ENCODE measurements around the gene PPP2R5D.
A peak's percentile ranks its signal among the peaks of the same experiment; 100 is the strongest.

The PPP2R5D gene

DNA sequence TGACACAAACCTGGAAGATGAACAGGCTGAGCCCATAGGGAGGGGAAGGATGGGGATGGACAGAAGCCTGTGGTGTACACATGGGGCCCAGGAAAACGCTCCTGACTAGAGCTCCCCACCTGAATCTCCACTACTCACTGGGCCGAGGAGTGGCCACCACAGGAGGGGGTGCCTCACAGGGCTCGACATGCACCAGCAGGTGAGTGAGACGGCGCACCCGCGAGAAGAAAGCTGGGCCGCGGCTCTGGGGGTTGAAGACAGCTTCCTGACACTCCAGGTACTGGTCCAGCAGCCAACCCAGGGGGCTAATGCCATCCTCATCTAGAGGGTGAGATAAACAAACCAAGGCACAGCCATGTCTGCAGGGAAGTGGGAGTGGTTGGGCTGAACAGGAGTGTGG lies 58.9 kb downstream of the PPP2R5D start:
- Histone ChIP-seq H3K4me1 (ENCODE audit: control insufficient read depth in 2 of 2, insufficient read depth in 1 of 2, low read depth in 1 of 2, low read length in 2 of 2) (no peaks in the 10 kb centered on the region), H3K79me1 (ENCODE audit: low read depth, low read length) (no peaks in the 10 kb centered on the region), H3K23ac (ENCODE audit: low read depth, low read length, poor library complexity) (no peak overlapping the region), H3K9me3 (replicated peaks in 1 of 2; ENCODE audit: control insufficient read depth in 2 of 2, insufficient read depth in 1 of 2, low read depth in 1 of 2, low read length in 2 of 2) (peaks cover 0 to 5% of the 10 kb centered on the region in 2 donors), H3K14ac (ENCODE audit: low read length) (no peak overlapping the region), H3K18ac (ENCODE audit: low read length) (peak overlapping the region; percentile 24), H3K4me2 (ENCODE audit: insufficient read depth, low read length, poor library complexity, severe bottlenecking) (no peak overlapping the region), H3K27me3 (ENCODE audit: control insufficient read depth in 3 of 3, insufficient read depth in 3 of 3, low read depth in 1 of 3, low read length in 3 of 3) (no peaks in the 10 kb centered on the region), H2BK15ac (ENCODE audit: low read length) (no peak overlapping the region), H4K91ac (ENCODE audit: low read depth, low read length, poor library complexity) (no peak overlapping the region), H2BK120ac (ENCODE audit: low read depth, low read length) (no peak overlapping the region), H3K9ac (ENCODE audit: low read depth, low read length, poor library complexity) (no peak overlapping the region), H2BK12ac (ENCODE audit: low read length) (no peak overlapping the region), H3K36me3 (replicated peaks in 1 of 2; ENCODE audit: control insufficient read depth in 2 of 2, insufficient read depth in 2 of 2, low read length in 2 of 2) (peaks cover 61 to 89% of the 10 kb centered on the region in 2 donors), H2BK5ac (ENCODE audit: low read length) (no peak overlapping the region), H2AK5ac (ENCODE audit: low read depth, low read length) (no peak overlapping the region), H3K4me3 (ENCODE audit: low read length in 2 of 2) (no peak overlapping the region), H3K27ac (replicated peaks; ENCODE audit: low read length) (no peak overlapping the region), H4K8ac (ENCODE audit: low read depth, low read length) (no peak overlapping the region), H2AFZ (ENCODE audit: low read length) (no peak overlapping the region), H3K4ac (ENCODE audit: low read length) (no peak overlapping the region)
- no peak for DNase-seq (ENCODE audit: low spot score)
- no CpG with 5 or more reads among the region's 9 CpGs for WGBS, 2 donors (ENCODE audit: extremely low coverage in 2 of 2, insufficient read length in 2 of 2, insufficient replicate concordance in 1 of 2)

DNA sequence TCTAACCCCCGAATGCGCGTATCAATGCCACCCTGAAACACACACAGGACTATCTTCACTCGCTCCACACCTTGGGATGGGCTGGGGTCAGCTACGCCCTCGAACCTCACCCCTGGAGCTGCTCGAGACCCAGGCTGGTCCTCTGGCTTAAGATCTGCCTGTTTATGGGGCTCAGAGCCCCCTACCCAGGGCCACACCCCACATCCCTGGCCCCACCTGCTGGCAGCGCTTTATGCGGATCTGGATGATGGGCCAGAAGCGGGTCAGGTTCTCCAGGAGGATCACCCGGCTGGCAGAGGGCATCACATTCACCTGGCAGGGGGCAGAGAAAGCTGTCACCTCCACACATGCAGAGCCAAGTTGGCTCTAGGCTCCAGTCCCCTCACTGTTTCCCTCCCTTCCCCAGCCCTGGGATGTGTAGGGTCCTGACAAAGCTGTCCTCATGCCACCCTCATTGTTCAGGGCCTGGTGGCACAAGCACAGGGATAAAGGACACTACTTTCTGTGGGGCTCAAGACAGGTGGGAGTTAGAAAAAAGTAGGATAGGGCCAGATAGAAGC lies 61.1 kb downstream of the PPP2R5D start:
- Histone ChIP-seq H3K4me1 (ENCODE audit: control insufficient read depth in 2 of 2, insufficient read depth in 1 of 2, low read depth in 1 of 2, low read length in 2 of 2) (no peaks in the 10 kb centered on the region), H4K91ac (ENCODE audit: low read depth, low read length, poor library complexity) (no peak overlapping the region), H3K36me3 (replicated peaks in 1 of 2; ENCODE audit: control insufficient read depth in 2 of 2, insufficient read depth in 2 of 2, low read length in 2 of 2) (peaks cover 57 to 88% of the 10 kb centered on the region in 2 donors), H2AK5ac (ENCODE audit: low read depth, low read length) (no peak overlapping the region), H3K23ac (ENCODE audit: low read depth, low read length, poor library complexity) (no peak overlapping the region), H2BK15ac (ENCODE audit: low read length) (no peak overlapping the region), H3K9me3 (replicated peaks in 1 of 2; ENCODE audit: control insufficient read depth in 2 of 2, insufficient read depth in 1 of 2, low read depth in 1 of 2, low read length in 2 of 2) (peaks cover 0 to 5% of the 10 kb centered on the region in 2 donors), H3K9ac (ENCODE audit: low read depth, low read length, poor library complexity) (no peak overlapping the region), H3K79me1 (ENCODE audit: low read depth, low read length) (no peaks in the 10 kb centered on the region), H3K14ac (ENCODE audit: low read length) (no peak overlapping the region), H3K4ac (ENCODE audit: low read length) (no peak overlapping the region), H3K4me2 (ENCODE audit: insufficient read depth, low read length, poor library complexity, severe bottlenecking) (no peak overlapping the region), H4K8ac (ENCODE audit: low read depth, low read length) (no peak overlapping the region), H3K27ac (replicated peaks; ENCODE audit: low read length) (no peak overlapping the region), H3K27me3 (ENCODE audit: control insufficient read depth in 3 of 3, insufficient read depth in 3 of 3, low read depth in 1 of 3, low read length in 3 of 3) (no peaks in the 10 kb centered on the region), H2BK12ac (ENCODE audit: low read length) (peak overlapping the region; percentile 19), H2AFZ (ENCODE audit: low read length) (no peak overlapping the region), H3K18ac (ENCODE audit: low read length) (no peak overlapping the region), H3K4me3 (ENCODE audit: low read length in 2 of 2) (no peak overlapping the region), H2BK5ac (ENCODE audit: low read length) (no peak overlapping the region), H2BK120ac (ENCODE audit: low read depth, low read length) (no peak overlapping the region)
- DNase-seq (ENCODE audit: low spot score), result no peak
- no CpG with 5 or more reads among the region's 11 CpGs for WGBS, 2 donors (ENCODE audit: extremely low coverage in 2 of 2, insufficient read length in 2 of 2, insufficient replicate concordance in 1 of 2)

DNA sequence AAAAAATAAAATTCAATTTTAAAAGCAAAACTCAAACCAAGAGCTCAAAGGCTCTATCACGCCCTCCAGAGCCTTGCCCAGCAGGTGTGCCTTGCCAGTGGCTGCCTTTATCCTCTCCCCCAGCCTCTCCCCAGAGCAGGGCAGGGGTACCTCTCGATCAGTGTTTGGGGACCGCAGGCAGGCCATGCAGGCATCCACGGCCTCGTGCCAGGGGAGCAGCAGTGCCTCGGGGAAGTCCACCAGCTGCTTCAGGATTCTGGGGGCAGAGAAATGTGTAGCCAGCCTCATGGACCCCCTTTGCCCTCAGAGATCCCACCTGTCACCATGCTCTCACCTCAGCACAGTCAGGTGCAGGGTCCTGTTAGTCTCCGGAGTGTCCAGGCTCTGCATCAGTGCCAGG lies 63.6 kb downstream of the PPP2R5D start:
- no peak overlapping the region for H4K91ac ChIP-seq (ENCODE audit: low read depth, low read length, poor library complexity)
- no peaks in the 10 kb centered on the region for H3K27me3 ChIP-seq (ENCODE audit: control insufficient read depth in 3 of 3, insufficient read depth in 3 of 3, low read depth in 1 of 3, low read length in 3 of 3)
- H2BK120ac ChIP-seq (ENCODE audit: low read depth, low read length), result no peak overlapping the region
- H2BK5ac ChIP-seq (ENCODE audit: low read length), result no peak overlapping the region
- no peak overlapping the region for H3K4me2 ChIP-seq (ENCODE audit: insufficient read depth, low read length, poor library complexity, severe bottlenecking)
- H2BK15ac ChIP-seq (ENCODE audit: low read length), result no peak overlapping the region
- H3K4ac ChIP-seq (ENCODE audit: low read length), result no peak overlapping the region
- peak overlapping the region; percentile 59 for H3K23ac ChIP-seq (ENCODE audit: low read depth, low read length, poor library complexity)
- H3K14ac ChIP-seq (ENCODE audit: low read length), result no peak overlapping the region
- no peak overlapping the region for H2AK5ac ChIP-seq (ENCODE audit: low read depth, low read length)
- H4K8ac ChIP-seq (ENCODE audit: low read depth, low read length), result no peak overlapping the region
- no peak overlapping the region for H3K27ac ChIP-seq (replicated peaks; ENCODE audit: low read length)
- no peak for DNase-seq (ENCODE audit: low spot score)
- H3K4me3 ChIP-seq (ENCODE audit: low read length in 2 of 2), result no peak overlapping the region
- WGBS, 2 donors (ENCODE audit: extremely low coverage in 2 of 2, insufficient read length in 2 of 2, insufficient replicate concordance in 1 of 2), result no CpG with 5 or more reads among the region's 7 CpGs
- peaks cover 0 to 4% of the 10 kb centered on the region in 2 donors for H3K9me3 ChIP-seq (replicated peaks in 1 of 2; ENCODE audit: control insufficient read depth in 2 of 2, insufficient read depth in 1 of 2, low read depth in 1 of 2, low read length in 2 of 2)
- no peak overlapping the region for H2AFZ ChIP-seq (ENCODE audit: low read length)
- H3K9ac ChIP-seq (ENCODE audit: low read depth, low read length, poor library complexity), result no peak overlapping the region
- no peak overlapping the region for H3K18ac ChIP-seq (ENCODE audit: low read length)
- peaks cover 55 to 87% of the 10 kb centered on the region in 2 donors for H3K36me3 ChIP-seq (replicated peaks in 1 of 2; ENCODE audit: control insufficient read depth in 2 of 2, insufficient read depth in 2 of 2, low read length in 2 of 2)
- H3K79me1 ChIP-seq (ENCODE audit: low read depth, low read length), result peaks cover 3% of the 10 kb centered on the region
- H2BK12ac ChIP-seq (ENCODE audit: low read length), result no peak overlapping the region
- H3K4me1 ChIP-seq (ENCODE audit: control insufficient read depth in 2 of 2, insufficient read depth in 1 of 2, low read depth in 1 of 2, low read length in 2 of 2), result peaks cover 1 to 5% of the 10 kb centered on the region in 2 donors

DNA sequence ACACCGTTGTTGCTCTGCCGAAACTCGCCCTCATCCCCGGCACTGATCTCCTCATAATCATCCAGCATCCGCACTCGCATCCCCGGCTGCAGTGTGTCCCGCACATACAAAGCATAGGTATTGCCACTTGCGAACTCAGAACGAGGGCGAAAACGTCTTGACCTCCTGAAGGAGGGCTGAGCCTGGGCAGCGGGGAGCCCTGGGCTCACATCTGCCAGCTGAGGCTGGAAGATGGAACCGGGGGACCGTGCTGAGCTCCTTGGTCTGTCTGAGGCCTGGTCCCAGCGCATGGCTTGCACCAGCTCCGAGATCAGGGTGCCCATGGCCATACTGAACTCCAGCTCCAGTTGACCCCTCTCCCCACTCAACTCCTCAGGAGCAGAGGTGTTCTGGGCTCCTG lies 66.6 kb downstream of the PPP2R5D start:
- Histone ChIP-seq H3K23ac (ENCODE audit: low read depth, low read length, poor library complexity) (no peak overlapping the region), H2BK12ac (ENCODE audit: low read length) (no peak overlapping the region), H4K91ac (ENCODE audit: low read depth, low read length, poor library complexity) (no peak overlapping the region), H3K27me3 (ENCODE audit: control insufficient read depth in 3 of 3, insufficient read depth in 3 of 3, low read depth in 1 of 3, low read length in 3 of 3) (no peaks in the 10 kb centered on the region), H2BK120ac (ENCODE audit: low read depth, low read length) (no peak overlapping the region), H3K27ac (replicated peaks; ENCODE audit: low read length) (no peak overlapping the region), H2AK5ac (ENCODE audit: low read depth, low read length) (no peak overlapping the region), H3K14ac (ENCODE audit: low read length) (no peak overlapping the region), H3K4me1 (ENCODE audit: control insufficient read depth in 2 of 2, insufficient read depth in 1 of 2, low read depth in 1 of 2, low read length in 2 of 2) (peaks cover 4 to 6% of the 10 kb centered on the region in 2 donors), H3K36me3 (replicated peaks in 1 of 2; ENCODE audit: control insufficient read depth in 2 of 2, insufficient read depth in 2 of 2, low read length in 2 of 2) (peaks cover 44 to 75% of the 10 kb centered on the region in 2 donors), H3K79me1 (ENCODE audit: low read depth, low read length) (peaks cover 3% of the 10 kb centered on the region), H4K8ac (ENCODE audit: low read depth, low read length) (no peak overlapping the region), H2BK5ac (ENCODE audit: low read length) (no peak overlapping the region), H3K9ac (ENCODE audit: low read depth, low read length, poor library complexity) (no peak overlapping the region), H3K4me2 (ENCODE audit: insufficient read depth, low read length, poor library complexity, severe bottlenecking) (no peak overlapping the region), H3K9me3 (replicated peaks in 1 of 2; ENCODE audit: control insufficient read depth in 2 of 2, insufficient read depth in 1 of 2, low read depth in 1 of 2, low read length in 2 of 2) (no peaks in the 10 kb centered on the region), H2BK15ac (ENCODE audit: low read length) (no peak overlapping the region), H3K4ac (ENCODE audit: low read length) (no peak overlapping the region), H3K18ac (ENCODE audit: low read length) (no peak overlapping the region), H2AFZ (ENCODE audit: low read length) (no peak overlapping the region), H3K4me3 (ENCODE audit: low read length in 2 of 2) (no peak overlapping the region)
- WGBS, 2 donors (ENCODE audit: extremely low coverage in 2 of 2, insufficient read length in 2 of 2, insufficient replicate concordance in 1 of 2), result no CpG with 5 or more reads among the region's 17 CpGs
- DNase-seq (ENCODE audit: low spot score), result no peak

Measured in neuronal stem cell (in vitro differentiated cells).